Measurements from ENCODE around the gene STK25.

- TF ChIP-seq CTCF (IDR thresholded peaks at IDR 0.05), result no peak
- TF ChIP-seq POLR2A (IDR thresholded peaks at IDR 0.05), result no peak
Observed at GRCh38 chr2:241551998-241552737, 43.8 kb upstream of the STK25 start.

Data from testis (tissue), 2 donors.